KMS-11 (cell line): ENCODE results near the gene MAGI2.

ENCODE experiments used
- H2AFZ ChIP-seq: fragments of 200-600 bp; sonication (generic); 2 replicates; pipeline ENCODE4 v1.6.1; 2016; ENCODE audit warnings: antibody characterized with exemption, mixed run types, low read depth
- H3K27ac ChIP-seq: fragments of 200-600 bp; sonication (generic); 2 replicates; pipeline ENCODE4 v1.6.1; 2016; ENCODE audit warnings: mild to moderate bottlenecking, mixed run types
- H3K27me3 ChIP-seq: fragments of 200-600 bp; sonication (generic); 2 replicates; pipeline ENCODE4 v1.6.1; 2017; ENCODE audit warnings: mild to moderate bottlenecking, low read depth, mixed run types, moderate library complexity; ENCODE audit not compliant: insufficient read depth
- H3K36me3 ChIP-seq: fragments of 200-600 bp; sonication (generic); 2 replicates; pipeline ENCODE4 v1.6.1; 2017; ENCODE audit warnings: mild to moderate bottlenecking, mixed run types; ENCODE audit not compliant: insufficient read depth
- H3K4me1 ChIP-seq: fragments of 200-600 bp; sonication (generic); 2 replicates; pipeline ENCODE4 v1.6.1; 2016; ENCODE audit warnings: mild to moderate bottlenecking, low read depth, mixed run types; ENCODE audit not compliant: poor library complexity, severe bottlenecking
- H3K4me2 ChIP-seq: fragments of 200-600 bp; sonication (generic); 2 replicates; pipeline ENCODE4 v1.7.0; 2016; ENCODE audit warnings: mild to moderate bottlenecking, mixed run types
- H3K4me3 ChIP-seq: fragments of 200-600 bp; sonication (generic); IDR thresholded peaks from 2 replicates; pipeline ENCODE4 v1.6.1; 2017; ENCODE audit warnings: low read depth, low read length, mixed read lengths; ENCODE audit not compliant: insufficient read depth
- H3K79me2 ChIP-seq: fragments of 200-600 bp; sonication (generic); 2 replicates; pipeline ENCODE4 v1.6.1; 2016; ENCODE audit warnings: low read depth, mixed run types; ENCODE audit not compliant: insufficient read depth
- H3K9ac ChIP-seq: fragments of 200-600 bp; sonication (generic); 2 replicates; pipeline ENCODE4 v1.6.1; 2016; ENCODE audit warnings: mild to moderate bottlenecking, mixed run types
- H4K20me1 ChIP-seq: fragments of 200-600 bp; sonication (generic); 2 replicates; pipeline ENCODE4 v1.6.1; 2016; ENCODE audit warnings: mild to moderate bottlenecking, mixed run types; ENCODE audit not compliant: insufficient read depth
- TF ChIP-seq, protein P1 (sequence below): fragments of 200-600 bp; sonication (generic); conservative IDR thresholded peaks from 2 replicates; pipeline ENCODE4 v1.6.1; 2017; ENCODE audit warnings: low read depth, mild to moderate bottlenecking, antibody characterized with exemption, low read length, moderate library complexity, mixed read lengths

Gene MAGI2

GRCh38 chr7:79298145-79298760 lies 155.2 kb downstream of the MAGI2 start:
- H4K20me1 ChIP-seq = no peaks in the 10 kb centered on the region
- H3K27ac ChIP-seq = no peak overlapping the region
- H3K4me1 ChIP-seq = no peaks in the 10 kb centered on the region
- H3K36me3 ChIP-seq = no peaks in the 10 kb centered on the region
- H3K79me2 ChIP-seq = no peaks in the 10 kb centered on the region
- no peak overlapping the region for H3K9ac ChIP-seq
- H3K27me3 ChIP-seq = no peaks in the 10 kb centered on the region
- no peak overlapping the region for H2AFZ ChIP-seq
- TF ChIP-seq, protein P1, sequence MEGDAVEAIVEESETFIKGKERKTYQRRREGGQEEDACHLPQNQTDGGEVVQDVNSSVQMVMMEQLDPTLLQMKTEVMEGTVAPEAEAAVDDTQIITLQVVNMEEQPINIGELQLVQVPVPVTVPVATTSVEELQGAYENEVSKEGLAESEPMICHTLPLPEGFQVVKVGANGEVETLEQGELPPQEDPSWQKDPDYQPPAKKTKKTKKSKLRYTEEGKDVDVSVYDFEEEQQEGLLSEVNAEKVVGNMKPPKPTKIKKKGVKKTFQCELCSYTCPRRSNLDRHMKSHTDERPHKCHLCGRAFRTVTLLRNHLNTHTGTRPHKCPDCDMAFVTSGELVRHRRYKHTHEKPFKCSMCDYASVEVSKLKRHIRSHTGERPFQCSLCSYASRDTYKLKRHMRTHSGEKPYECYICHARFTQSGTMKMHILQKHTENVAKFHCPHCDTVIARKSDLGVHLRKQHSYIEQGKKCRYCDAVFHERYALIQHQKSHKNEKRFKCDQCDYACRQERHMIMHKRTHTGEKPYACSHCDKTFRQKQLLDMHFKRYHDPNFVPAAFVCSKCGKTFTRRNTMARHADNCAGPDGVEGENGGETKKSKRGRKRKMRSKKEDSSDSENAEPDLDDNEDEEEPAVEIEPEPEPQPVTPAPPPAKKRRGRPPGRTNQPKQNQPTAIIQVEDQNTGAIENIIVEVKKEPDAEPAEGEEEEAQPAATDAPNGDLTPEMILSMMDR = peak; percentile 69
- no peak overlapping the region for H3K4me3 ChIP-seq
- H3K4me2 ChIP-seq = no peak overlapping the region

DNA sequence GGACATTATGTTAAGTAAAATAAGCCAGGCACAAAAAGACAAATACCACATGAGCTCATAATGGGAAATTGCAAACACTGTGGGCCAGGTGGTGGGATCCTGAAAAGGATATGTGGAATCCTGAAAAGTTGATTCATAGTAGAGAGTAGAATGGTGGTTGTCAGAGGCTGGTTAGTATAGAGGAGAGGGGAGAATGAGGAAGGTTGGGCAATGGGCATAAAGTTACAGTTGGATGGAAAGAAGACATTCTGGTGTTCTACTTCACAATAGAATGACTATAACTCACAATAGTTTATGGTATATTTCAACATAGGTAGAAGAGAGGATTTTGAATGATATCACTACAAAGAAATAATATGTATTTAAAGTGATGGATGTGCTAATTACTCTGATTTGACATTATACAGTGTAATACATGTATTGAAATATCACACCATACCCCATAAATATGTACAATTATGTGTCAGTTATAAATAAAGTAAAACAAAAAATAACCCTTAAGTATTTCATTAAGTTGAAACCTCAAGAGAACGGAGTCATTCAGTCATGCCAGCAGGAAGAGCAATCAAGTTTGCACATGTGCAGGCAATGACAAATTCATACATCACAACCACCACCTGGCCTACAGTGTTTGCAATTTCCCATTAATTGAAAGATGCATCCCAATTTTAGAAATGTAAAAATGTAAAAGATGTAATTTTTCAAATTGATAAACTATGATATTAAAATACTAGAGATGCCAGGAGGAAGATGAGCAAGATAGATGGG lies 156.7 kb downstream of the MAGI2 start:
- Histone ChIP-seq H3K27me3 (no peaks in the 10 kb centered on the region), H2AFZ (no peak overlapping the region), H3K79me2 (no peaks in the 10 kb centered on the region), H3K36me3 (no peaks in the 10 kb centered on the region), H4K20me1 (no peaks in the 10 kb centered on the region), H3K27ac (no peak overlapping the region), H3K9ac (no peak overlapping the region), H3K4me2 (no peak overlapping the region), H3K4me3 (no peak overlapping the region), H3K4me1 (no peaks in the 10 kb centered on the region)
- TF ChIP-seq, protein P1 = no peak

- H3K27ac ChIP-seq = no peak overlapping the region
- H3K4me1 ChIP-seq = no peaks in the 10 kb centered on the region
- H3K4me2 ChIP-seq = no peak overlapping the region
- no peaks in the 10 kb centered on the region for H4K20me1 ChIP-seq
- no peak overlapping the region for H3K4me3 ChIP-seq
- no peaks in the 10 kb centered on the region for H3K27me3 ChIP-seq
- no peak overlapping the region for H2AFZ ChIP-seq
- TF ChIP-seq, protein P1 = no peak
- no peak overlapping the region for H3K9ac ChIP-seq
- H3K79me2 ChIP-seq = no peaks in the 10 kb centered on the region
- H3K36me3 ChIP-seq = no peaks in the 10 kb centered on the region
Observed at GRCh38 chr7:79293655-79294142, 159.8 kb downstream of the MAGI2 start.

GRCh38 chr7:79292834-79293233 lies 160.6 kb downstream of the MAGI2 start:
- Histone ChIP-seq H3K27me3 (no peaks in the 10 kb centered on the region), H3K4me2 (no peak overlapping the region), H3K79me2 (no peaks in the 10 kb centered on the region), H3K27ac (no peak overlapping the region), H2AFZ (no peak overlapping the region), H3K4me1 (no peaks in the 10 kb centered on the region), H3K4me3 (no peak overlapping the region), H3K9ac (no peak overlapping the region), H3K36me3 (no peaks in the 10 kb centered on the region), H4K20me1 (no peaks in the 10 kb centered on the region)
- TF ChIP-seq, protein P1 = no peak
